ENCODE measurements around the gene RASGEF1B. TPM values are rescaled to one million over a fixed set of nuclear protein-coding genes. Genes with fewer than 3 reads are reported as not detected.
A peak's percentile ranks its signal among the peaks of the same experiment; 100 is the strongest.

The RASGEF1B gene
- polyA plus RNA-seq, 2 of the 4 experiments (the other 2 are of a cell fraction) = 0.16 TPM; not detected in 1

- 11% methylated on average over 7 of the region's 7 CpGs for WGBS (ENCODE audit: missing lambda C conversion rate)
- Histone ChIP-seq H3K27ac (no peak overlapping the region), H3K4me1 (no peaks in the 10 kb centered on the region), H3K4me2 (no peak overlapping the region), H3K9me3 (no peaks in the 10 kb centered on the region), H3K4me3 (no peak overlapping the region)
- TF ChIP-seq FOXS1 (CRISPR knock-in tag; IDR thresholded peaks at IDR 0.05) (no peak), MAFK (IDR thresholded peaks at IDR 0.05; ENCODE audit: partially characterized antibody) (peak; percentile 15)
- POLR2A ChIA-PET = no interaction called here
- no peak for ATAC-seq
- CTCF ChIA-PET = interaction anchor here (0.6 to 1.4 kb wide), 3 partner anchors 445 to 869 kb away, joined by 3 read pairs; no protein-coding TSS in a partner anchor
- no peak for FAIRE-seq
- no peak for DNase-seq (ENCODE audit: low read depth in 1 of 2, low spot score in 1 of 2)
These were observed 72.2 kb downstream of the RASGEF1B start for GRCh38 chr4:81399306-81400086.

GRCh38 chr4:81398379-81398778 is 73.3 kb downstream of the RASGEF1B start:
- Histone ChIP-seq H3K9me3 (no peaks in the 10 kb centered on the region), H3K4me2 (no peak overlapping the region), H3K4me3 (no peak overlapping the region), H3K27ac (no peak overlapping the region), H3K4me1 (no peaks in the 10 kb centered on the region)
- FAIRE-seq = no peak
- ChIA-PET POLR2A (no interaction called here), CTCF (interaction anchor here (1.4 kb wide), 1 partner anchor 446 kb away, joined by 3 read pairs; no protein-coding TSS in a partner anchor)
- ATAC-seq = no peak
- DNase-seq (ENCODE audit: low read depth in 1 of 2, low spot score in 1 of 2) = no peak
- WGBS (ENCODE audit: missing lambda C conversion rate) = 0% methylated on average over 4 of the region's 4 CpGs
- no peak for TF ChIP-seq HOXB5 (CRISPR knock-in tag; IDR thresholded peaks at IDR 0.05)
- TF ChIP-seq EHF (CRISPR knock-in tag; IDR thresholded peaks at IDR 0.05) = no peak
- TF ChIP-seq RAD21 (conservative IDR thresholded peaks at IDR 0.05 in 1 of 2, IDR thresholded peaks at IDR 0.05 in 1 of 2) = no peak
- TF ChIP-seq JUNB (IDR thresholded peaks at IDR 0.05) = no peak
- TF ChIP-seq TP53 (CRISPR knock-in tag; IDR thresholded peaks at IDR 0.05) = no peak
- TF ChIP-seq FOXS1 (CRISPR knock-in tag; IDR thresholded peaks at IDR 0.05) = no peak
- no peak for TF ChIP-seq CBX2 (IDR thresholded peaks at IDR 0.05; ENCODE audit: borderline replicate concordance, low read depth)
- no peak for TF ChIP-seq ZC3H11A (IDR thresholded peaks at IDR 0.05)
- no peak for TF ChIP-seq BCL3 (IDR thresholded peaks at IDR 0.05)
- TF ChIP-seq REST (IDR thresholded peaks at IDR 0.05) = no peak
- no peak for TF ChIP-seq KDM1A (IDR thresholded peaks at IDR 0.05; ENCODE audit: low read depth)
- TF ChIP-seq CBX8 (IDR thresholded peaks at IDR 0.05) = no peak
- TF ChIP-seq ZFP36 (IDR thresholded peaks at IDR 0.05; ENCODE audit: borderline replicate concordance, partially characterized antibody) = no peak
- TF ChIP-seq GATA3 (IDR thresholded peaks at IDR 0.05; ENCODE audit: borderline replicate concordance) = no peak
- no peak for TF ChIP-seq NR3C1 (IDR thresholded peaks at IDR 0.05)
- no peak for TF ChIP-seq EP300 (IDR thresholded peaks at IDR 0.05)

GRCh38 chr4:81397635-81398034 is 74.1 kb downstream of the RASGEF1B start:
- no peaks in the 10 kb centered on the region for H3K9me3 ChIP-seq
- CTCF ChIA-PET = interaction anchor here (1.4 kb wide), 1 partner anchor 870 kb away, joined by 3 read pairs; no protein-coding TSS in a partner anchor
- H3K4me3 ChIP-seq = no peak overlapping the region
- TF ChIP-seq PHF8 (IDR thresholded peaks at IDR 0.05; ENCODE audit: borderline replicate concordance, low read depth) (no peak), RAD21 (conservative IDR thresholded peaks at IDR 0.05 in 1 of 2, IDR thresholded peaks at IDR 0.05 in 1 of 2) (no peak), MYC (IDR thresholded peaks at IDR 0.05; ENCODE audit: borderline replicate concordance, low read length) (no peak), HOXB13 (CRISPR knock-in tag; IDR thresholded peaks at IDR 0.05; ENCODE audit: low read depth) (no peak), ATOH8 (CRISPR knock-in tag; IDR thresholded peaks at IDR 0.05; ENCODE audit: low read depth) (no peak), SREBF2 (IDR thresholded peaks at IDR 0.05) (no peak), CBX8 (IDR thresholded peaks at IDR 0.05) (no peak), ZFP36 (IDR thresholded peaks at IDR 0.05; ENCODE audit: borderline replicate concordance, partially characterized antibody) (no peak), HDAC2 (IDR thresholded peaks at IDR 0.05) (no peak), MAZ (IDR thresholded peaks at IDR 0.05; ENCODE audit: borderline replicate concordance, low read depth, low read length) (no peak), SMC3 (IDR thresholded peaks at IDR 0.05) (no peak), EP300 (IDR thresholded peaks at IDR 0.05) (no peak), MAX (IDR thresholded peaks at IDR 0.05) (no peak), CEBPB (IDR thresholded peaks at IDR 0.05) (no peak), JUN (IDR thresholded peaks at IDR 0.05) (no peak), MAFK (IDR thresholded peaks at IDR 0.05; ENCODE audit: partially characterized antibody) (no peak)
- ATAC-seq (no peak), DNase-seq (ENCODE audit: low read depth in 1 of 2, low spot score in 1 of 2) (no peak), FAIRE-seq (no peak)
- no peak overlapping the region for H3K27ac ChIP-seq
- 11% methylated on average over 3 of the region's 3 CpGs for WGBS (ENCODE audit: missing lambda C conversion rate)
- no peak overlapping the region for H3K4me2 ChIP-seq
- no peaks in the 10 kb centered on the region for H3K4me1 ChIP-seq
- POLR2A ChIA-PET = no interaction called here

Measured in A549 (cell line).